PC-9 (cell line): ENCODE results near the gene EDC3. TPM values are rescaled to one million over a fixed set of nuclear protein-coding genes. Genes with fewer than 3 reads are reported as not detected.

Experiments
- BruUV-seq: library from RNA; stranded (reverse); fragments of 400-500 nt; replicated peaks from 2 replicates; lab custom pipeline; 2021; lab: Mats Ljungman, UMichigan
- CTCF ChIA-PET: fragments of 300-600 bp; sonication (Branson Sonifier 250); formaldehyde crosslinking; loops from one replicate; lab custom pipeline; 2022; ENCODE audit warnings: antibody characterized with exemption; lab: Charles Lee
- POLR2A ChIA-PET: fragments of 300-600 bp; sonication (Branson Sonifier 250); formaldehyde crosslinking; loops from one replicate; lab custom pipeline; 2022; ENCODE audit warnings: antibody characterized with exemption; ENCODE audit not compliant: unreplicated experiment; lab: Charles Lee
- DNase-seq, 2 experiments: peaks; one replicate each; pipeline versions ENCODE4 v3.0.0 to v3.0.0-alpha.2; 2015 to 2022; ENCODE audit warnings: mixed read lengths in 1 of 2
- H2AFZ ChIP-seq: fragments of 200-600 bp; sonication (generic); 2 replicates; pipeline ENCODE4 v1.8.1; 2017; ENCODE audit warnings: antibody characterized with exemption
- H3F3A ChIP-seq: fragments of 200-600 bp; sonication (generic); 2 replicates; pipeline ENCODE4 v1.8.1; 2017; ENCODE audit warnings: antibody characterized with exemption, mild to moderate bottlenecking, low read depth; ENCODE audit not compliant: insufficient read depth
- H3K27ac ChIP-seq: fragments of 200-600 bp; sonication (generic); 2 replicates; pipeline ENCODE4 v1.6.1; 2016; ENCODE audit warnings: mixed run types
- H3K27me3 ChIP-seq: fragments of 200-600 bp; sonication (generic); 2 replicates; pipeline ENCODE4 v1.6.1; 2016; ENCODE audit warnings: low read depth, mixed run types; ENCODE audit not compliant: insufficient read depth
- H3K36me3 ChIP-seq: fragments of 200-600 bp; sonication (generic); 2 replicates; pipeline ENCODE4 v1.6.1; 2016; ENCODE audit warnings: low read depth, mixed run types
- H3K4me1 ChIP-seq: fragments of 200-600 bp; sonication (generic); replicated peaks from 2 replicates; pipeline ENCODE4 v1.6.1; 2016; ENCODE audit warnings: mixed run types; ENCODE audit not compliant: insufficient read depth
- H3K4me2 ChIP-seq: fragments of 200-600 bp; sonication (generic); 2 replicates; pipeline ENCODE4 v1.6.1; 2017; ENCODE audit warnings: mixed run types
- H3K4me3 ChIP-seq: fragments of 200-600 bp; sonication (generic); 2 replicates; pipeline ENCODE4 v1.6.1; 2016; ENCODE audit warnings: mixed run types
- H3K79me2 ChIP-seq: fragments of 200-600 bp; sonication (generic); 2 replicates; pipeline ENCODE4 v1.6.1; 2017; ENCODE audit warnings: low read depth, mixed run types
- H3K9me2 ChIP-seq: fragments of 200-600 bp; sonication (generic); 2 replicates; pipeline ENCODE4 v1.8.1; 2017; ENCODE audit warnings: mild to moderate bottlenecking; ENCODE audit not compliant: insufficient read depth
- H3K9me3 ChIP-seq: fragments of 200-600 bp; sonication (generic); 2 replicates; pipeline ENCODE4 v1.8.1; 2016; ENCODE audit warnings: low read depth; ENCODE audit not compliant: insufficient read depth
- H4K20me1 ChIP-seq: fragments of 200-600 bp; sonication (generic); 2 replicates; pipeline ENCODE4 v1.8.1; 2017; ENCODE audit not compliant: insufficient read depth
- CTCF ChIP-seq: fragments of 200-600 bp; sonication (generic); conservative IDR thresholded peaks from 2 replicates; pipeline ENCODE4 v1.6.1; 2017; ENCODE audit warnings: mixed run types, antibody characterized with exemption, mild to moderate bottlenecking, moderate library complexity
- EZH2 ChIP-seq: fragments of 200-600 bp; sonication (generic); IDR thresholded peaks from 2 replicates; pipeline ENCODE4 v1.8.0; 2017; ENCODE audit warnings: antibody characterized with exemption, low read depth
- intact Hi-C: fragments of 100-400 bp; cut with micrococcal nuclease; formaldehyde crosslinking; loops from one replicate; pipeline ENCODE4 v1.10.0; 2022; ENCODE audit not compliant: unreplicated experiment
- total RNA-seq: library from RNA; stranded (reverse); gene quantifications from 2 replicates; pipeline ENCODE4 v1.2.3, GENCODE V29; 2021

Gene EDC3
- total RNA-seq, 1 experiment from 2014 or later, result 46.3 TPM

GRCh38 chr15:74604983-74605794 lies 90.6 kb downstream of the EDC3 start:
- TF ChIP-seq CTCF (no peak), EZH2 (no peak)
- Histone ChIP-seq H3K9me2 (no peaks in the 10 kb centered on the region), H3K79me2 (no peaks in the 10 kb centered on the region), H2AFZ (no peak overlapping the region), H3K4me3 (no peak overlapping the region), H3K4me2 (no peak overlapping the region), H3K4me1 (no peaks in the 10 kb centered on the region), H3F3A (no peaks in the 10 kb centered on the region), H3K9me3 (no peaks in the 10 kb centered on the region), H3K27me3 (peaks cover 18% of the 10 kb centered on the region), H4K20me1 (no peaks in the 10 kb centered on the region), H3K27ac (no peak overlapping the region), H3K36me3 (no peaks in the 10 kb centered on the region)
- intact Hi-C loops, result no loop called here
- DNase-seq, result no peak
- POLR2A ChIA-PET, result no interaction called here
- CTCF ChIA-PET, result no interaction called here
- no TSS peak for BruUV-seq

GRCh38 chr15:74603789-74604705 lies 91.8 kb downstream of the EDC3 start:
- Histone ChIP-seq H3K79me2 (no peaks in the 10 kb centered on the region), H3K4me3 (no peak overlapping the region), H3K4me1 (no peaks in the 10 kb centered on the region), H3K27ac (no peak overlapping the region), H3K36me3 (no peaks in the 10 kb centered on the region), H3F3A (no peaks in the 10 kb centered on the region), H2AFZ (no peak overlapping the region), H4K20me1 (no peaks in the 10 kb centered on the region), H3K4me2 (no peak overlapping the region), H3K9me2 (no peaks in the 10 kb centered on the region), H3K9me3 (no peaks in the 10 kb centered on the region), H3K27me3 (peaks cover 11% of the 10 kb centered on the region; the same call in 1 of the 2 replicates)
- no peak for DNase-seq
- TF ChIP-seq EZH2 (no peak), CTCF (no peak)
- no TSS peak for BruUV-seq
- POLR2A ChIA-PET, result interaction anchor here (0.6 to 0.9 kb wide), 2 partner anchors 12 to 251 kb away, joined by 4 to 8 read pairs; no protein-coding TSS in a partner anchor
- CTCF ChIA-PET, result no interaction called here
- intact Hi-C loops, result no loop called here

GRCh38 chr15:74603026-74603788 lies 92.6 kb downstream of the EDC3 start:
- CTCF ChIA-PET, result no interaction called here
- no TSS peak for BruUV-seq

More at GRCh38 chr15:74603026-74603788, 92.6 kb downstream of the EDC3 start:
- no peak overlapping the region for H3K4me2 ChIP-seq
- 0 out of 2 replicates have a peak, but pooled peaks cover 3% of the 10 kb centered on the region for H3K27me3 ChIP-seq
- no peaks in the 10 kb centered on the region for H4K20me1 ChIP-seq
- H3K27ac ChIP-seq, result no peak overlapping the region
- no peaks in the 10 kb centered on the region for H3K9me2 ChIP-seq
- no peak overlapping the region for H2AFZ ChIP-seq
- H3F3A ChIP-seq, result no peaks in the 10 kb centered on the region
- intact Hi-C loops, result no loop called here
- no peaks in the 10 kb centered on the region for H3K36me3 ChIP-seq
- H3K79me2 ChIP-seq, result no peaks in the 10 kb centered on the region
- POLR2A ChIA-PET, result interaction anchor here (0.6 kb wide), 1 partner anchor 250 kb away, joined by 8 read pairs; no protein-coding TSS in a partner anchor
- DNase-seq, result no peak
- no peak for TF ChIP-seq CTCF
- no peak for TF ChIP-seq EZH2
- H3K4me3 ChIP-seq, result no peak overlapping the region
- H3K9me3 ChIP-seq, result no peaks in the 10 kb centered on the region
- no peaks in the 10 kb centered on the region for H3K4me1 ChIP-seq
